Kidney tubule cell (primary cell): ENCODE results near the gene KCNK18.
A peak's percentile ranks its signal among the peaks of the same experiment; 100 is the strongest.

ENCODE experiments used
- DNase-seq: peaks from one replicate; pipeline ENCODE4 v3.0.0-alpha.2; 2018; ENCODE audit warnings: low spot score

The KCNK18 gene

GRCh38 chr10:117197189-117197588, at the start of gene KCNK18:
KCNK18 (plus strand) TSS chr10:117197489; CDS start chr10:117197489, 0 bp downstream.
- DNase-seq, result no peak

- DNase-seq, result no peak
Measured at GRCh38 chr10:117148284-117148683, 49.0 kb upstream of the KCNK18 start.

GRCh38 chr10:117152668-117153067, 44.6 kb upstream of the KCNK18 start:
- DNase-seq, result no peak

- no peak for DNase-seq
Measured at GRCh38 chr10:117158297-117158696, 39.0 kb upstream of the KCNK18 start.

- no peak for DNase-seq
Measured at GRCh38 chr10:117159390-117159789, 37.9 kb upstream of the KCNK18 start.

- DNase-seq, result no peak
Measured at GRCh38 chr10:117160567-117160966, 36.7 kb upstream of the KCNK18 start.

- no peak for DNase-seq
Measured at GRCh38 chr10:117161386-117162033, 35.8 kb upstream of the KCNK18 start.

- DNase-seq, result no peak
Measured at GRCh38 chr10:117162093-117163060, 34.9 kb upstream of the KCNK18 start.

- no peak for DNase-seq
Measured at GRCh38 chr10:117163061-117163953, 34.0 kb upstream of the KCNK18 start.

- no peak for DNase-seq
Measured at GRCh38 chr10:117163954-117164548, 33.2 kb upstream of the KCNK18 start.

- no peak for DNase-seq
Measured at GRCh38 chr10:117164592-117165537, 32.4 kb upstream of the KCNK18 start.

GRCh38 chr10:117165538-117166417, 31.5 kb upstream of the KCNK18 start:
- DNase-seq, result peak; percentile 65

GRCh38 chr10:117166418-117167345, 30.6 kb upstream of the KCNK18 start:
- peak; percentile 64 for DNase-seq

- DNase-seq, result no peak
Measured at GRCh38 chr10:117167346-117167788, 29.9 kb upstream of the KCNK18 start.

GRCh38 chr10:117167789-117168674, 29.3 kb upstream of the KCNK18 start:
- peak; percentile 52 for DNase-seq

- no peak for DNase-seq
Measured at GRCh38 chr10:117168729-117169128, 28.6 kb upstream of the KCNK18 start.

- DNase-seq, result no peak
Measured at GRCh38 chr10:117169480-117169879, 27.8 kb upstream of the KCNK18 start.
